PC-3 (cell line): ENCODE measurements around the gene APOM. TPM values are rescaled to one million over a fixed set of nuclear protein-coding genes. Genes with fewer than 3 reads are reported as not detected.

ENCODE experiments used
- ATAC-seq: fragments of 200-7000 bp; cut with Tn5 transposase; 2 replicates; pipeline ENCODE4 v1.9.1; 2020; ENCODE audit warnings: mild to moderate bottlenecking, moderate library complexity
- BruUV-seq: library from RNA; stranded (reverse); fragments of 400-500 nt; replicated peaks from 2 replicates; lab custom pipeline; 2021; lab: Mats Ljungman, UMichigan
- CTCF ChIA-PET: fragments of 300-600 bp; sonication (Branson Sonifier 250); formaldehyde crosslinking; loops from one replicate; lab custom pipeline; 2022; ENCODE audit warnings: antibody characterized with exemption; lab: Charles Lee
- POLR2A ChIA-PET: fragments of 300-600 bp; sonication (Branson Sonifier 250); formaldehyde crosslinking; loops from one replicate; lab custom pipeline; 2022; ENCODE audit warnings: antibody characterized with exemption; ENCODE audit not compliant: unreplicated experiment; lab: Charles Lee
- DNase-seq: peaks from one replicate; pipeline ENCODE4 v3.0.0-alpha.2; 2015
- H2AFZ ChIP-seq: fragments of 300-600 bp; sonication (generic); 2 replicates; pipeline ENCODE4 v1.6.0; 2016; ENCODE audit warnings: antibody characterized with exemption, low read length
- H3F3A ChIP-seq: fragments of 300-600 bp; sonication (generic); one replicate; pipeline ENCODE4 v1.6.0; 2017; ENCODE audit warnings: antibody characterized with exemption, low read length, control low read depth, mild to moderate bottlenecking; ENCODE audit not compliant: unreplicated experiment
- H3K27ac ChIP-seq: fragments of 300-600 bp; sonication (generic); 2 replicates; pipeline ENCODE4 v1.5.1; 2016; ENCODE audit warnings: mild to moderate bottlenecking, low read length
- H3K27me3 ChIP-seq: fragments of 300-600 bp; sonication (generic); 2 replicates; pipeline ENCODE4 v1.6.1; 2016; ENCODE audit warnings: low read length, mixed read lengths
- H3K36me3 ChIP-seq: fragments of 300-600 bp; sonication (generic); 2 replicates; pipeline ENCODE4 v1.6.1; 2016; ENCODE audit warnings: low read depth, mixed run types, low read length, mixed read lengths
- H3K4me1 ChIP-seq: fragments of 300-600 bp; sonication (generic); 2 replicates; pipeline ENCODE4 v1.5.1; 2016; ENCODE audit warnings: low read length; ENCODE audit not compliant: insufficient read depth
- H3K4me2 ChIP-seq: fragments of 300-600 bp; sonication (generic); 2 replicates; pipeline ENCODE4 v1.6.0; 2016; ENCODE audit warnings: low read length
- H3K4me3 ChIP-seq: fragments of 300-600 bp; sonication (generic); 2 replicates; pipeline ENCODE4 v1.5.1; 2016; ENCODE audit warnings: mild to moderate bottlenecking, low read length, mixed read lengths
- H3K79me2 ChIP-seq: fragments of 300-600 bp; sonication (generic); 2 replicates; pipeline ENCODE4 v1.6.1; 2017; ENCODE audit warnings: low read length, mixed read lengths
- H3K9ac ChIP-seq: fragments of 300-600 bp; sonication (generic); 2 replicates; pipeline ENCODE4 v1.6.0; 2016; ENCODE audit warnings: mild to moderate bottlenecking, low read length
- H3K9me2 ChIP-seq: fragments of 300-600 bp; sonication (generic); replicated peaks from 2 replicates; pipeline ENCODE4 v1.6.1; 2016; ENCODE audit warnings: mixed run types, low read length, mixed read lengths
- H3K9me3 ChIP-seq: fragments of 300-600 bp; sonication (generic); 2 replicates; pipeline ENCODE4 v1.6.1; 2016; ENCODE audit warnings: low read length, mixed read lengths
- H4K20me1 ChIP-seq: fragments of 300-600 bp; sonication (generic); 2 replicates; pipeline ENCODE4 v1.6.1; 2016; ENCODE audit warnings: low read length, mixed read lengths
- CTCF ChIP-seq: fragments of 300-600 bp; sonication (generic); conservative IDR thresholded peaks from 2 replicates; pipeline ENCODE4 v1.5.1; 2017; ENCODE audit warnings: antibody characterized with exemption, low read depth, mild to moderate bottlenecking, low read length
- EZH2 ChIP-seq: fragments of 300-600 bp; sonication (generic); IDR thresholded peaks from one replicate; pipeline ENCODE4 v1.6.1; 2017; ENCODE audit warnings: antibody characterized with exemption, mild to moderate bottlenecking, low read length; ENCODE audit not compliant: unreplicated experiment
- EZH2phosphoT487 ChIP-seq: fragments of 300-600 bp; sonication (generic); IDR thresholded peaks from 2 replicates; pipeline ENCODE4 v1.6.1; 2018; ENCODE audit warnings: mild to moderate bottlenecking, antibody characterized with exemption, low read length, borderline replicate concordance
- intact Hi-C: fragments of 100-400 bp; cut with micrococcal nuclease; formaldehyde crosslinking; loops from 2 replicates; pipeline ENCODE4 v1.9.0; 2023
- total RNA-seq: library from RNA; depleted of rRNA; stranded (reverse); fragments of >200 nt; gene quantifications from 2 replicates; pipeline ENCODE4 v1.2.3, GENCODE V29; 2014

APOM gene
- total RNA-seq, 1 experiment from 2014 or later = 2.2 TPM

GRCh38 chr6:31614684-31615578, 40.8 kb upstream of the APOM start, which contains the start of gene AIF1:
TSS of gene AIF1 (plus strand) at chr6:31615234. CDS start at chr6:31615330, 96 bp downstream.
- Histone ChIP-seq H3K27me3 (no peaks in the 10 kb centered on the region), H3K9me3 (no peaks in the 10 kb centered on the region), H3K27ac (no peak within 1 kb of the TSS), H2AFZ (no peak within 1 kb of the TSS), H3K9me2 (no peaks in the 10 kb centered on the region), H3K4me1 (0 out of 2 replicates have a peak, but pooled peaks cover 3% of the 10 kb centered on the region), H3K4me3 (no peak within 1 kb of the TSS), H3K36me3 (no peaks in the 10 kb centered on the region), H3K4me2 (no peak within 1 kb of the TSS), H3K9ac (no peak within 1 kb of the TSS), H3K79me2 (no peaks in the 10 kb centered on the region), H3F3A (no peaks in the 10 kb centered on the region), H4K20me1 (no peaks in the 10 kb centered on the region)
- DNase-seq (no peak), ATAC-seq (peak; percentile 42; the same call in 1 of the 2 replicates)
- ChIA-PET CTCF (no interaction called here), POLR2A (no interaction called here)
- no peak for TF ChIP-seq EZH2
- TF ChIP-seq EZH2phosphoT487 = no peak
- no peak for TF ChIP-seq CTCF
- BruUV-seq = no TSS peak
- intact Hi-C loops = no loop called here

- H3K79me2 ChIP-seq = peaks cover 2% of the 10 kb centered on the region
- H3K27me3 ChIP-seq = no peaks in the 10 kb centered on the region
- no peaks in the 10 kb centered on the region for H4K20me1 ChIP-seq
- H3K4me2 ChIP-seq = no peak overlapping the region
- ATAC-seq = no peak
- 0 out of 2 replicates have a peak, but pooled peaks cover 3% of the 10 kb centered on the region for H3K4me1 ChIP-seq
- no peaks in the 10 kb centered on the region for H3F3A ChIP-seq
- no peaks in the 10 kb centered on the region for H3K9me3 ChIP-seq
- TF ChIP-seq EZH2phosphoT487 (no peak), CTCF (no peak), EZH2 (no peak)
- H3K9me2 ChIP-seq = no peaks in the 10 kb centered on the region
- DNase-seq = no peak
- BruUV-seq = no TSS peak
- H2AFZ ChIP-seq = no peak overlapping the region
- no peak overlapping the region for H3K27ac ChIP-seq
- H3K36me3 ChIP-seq = no peaks in the 10 kb centered on the region
- no peak overlapping the region for H3K9ac ChIP-seq
- ChIA-PET CTCF (no interaction called here), POLR2A (no interaction called here)
- H3K4me3 ChIP-seq = no peak overlapping the region
- intact Hi-C loops = no loop called here
These were observed 39.9 kb upstream of the APOM start for GRCh38 chr6:31615748-31616147.

GRCh38 chr6:31617010-31617409, 38.7 kb upstream of the APOM start:
- TF ChIP-seq CTCF = no peak
- no peak for TF ChIP-seq EZH2
- no peak for TF ChIP-seq EZH2phosphoT487
- Histone ChIP-seq H3K4me2 (no peak overlapping the region), H3F3A (no peaks in the 10 kb centered on the region), H3K9me2 (no peaks in the 10 kb centered on the region), H3K4me1 (peaks cover 6% of the 10 kb centered on the region), H3K36me3 (no peaks in the 10 kb centered on the region), H3K4me3 (no peak overlapping the region), H3K9ac (no peak overlapping the region), H3K9me3 (no peaks in the 10 kb centered on the region), H3K27ac (no peak overlapping the region), H3K27me3 (no peaks in the 10 kb centered on the region), H3K79me2 (peaks cover 14% of the 10 kb centered on the region), H4K20me1 (peaks cover 4% of the 10 kb centered on the region), H2AFZ (no peak overlapping the region)
- CTCF ChIA-PET = no interaction called here
- BruUV-seq = no TSS peak
- POLR2A ChIA-PET = no interaction called here
- intact Hi-C loops = no loop called here
- no peak for ATAC-seq
- DNase-seq = no peak
